Endothelial cell of hepatic sinusoid (primary cell): ENCODE measurements around the gene PMIS2.

Experiments
- in situ Hi-C: cut with HindIII; loops from 2 replicates; pipeline ENCODE4 v1.10.0; 2017; ENCODE audit warnings: low sequenced_read_pairs

PMIS2 gene

DNA sequence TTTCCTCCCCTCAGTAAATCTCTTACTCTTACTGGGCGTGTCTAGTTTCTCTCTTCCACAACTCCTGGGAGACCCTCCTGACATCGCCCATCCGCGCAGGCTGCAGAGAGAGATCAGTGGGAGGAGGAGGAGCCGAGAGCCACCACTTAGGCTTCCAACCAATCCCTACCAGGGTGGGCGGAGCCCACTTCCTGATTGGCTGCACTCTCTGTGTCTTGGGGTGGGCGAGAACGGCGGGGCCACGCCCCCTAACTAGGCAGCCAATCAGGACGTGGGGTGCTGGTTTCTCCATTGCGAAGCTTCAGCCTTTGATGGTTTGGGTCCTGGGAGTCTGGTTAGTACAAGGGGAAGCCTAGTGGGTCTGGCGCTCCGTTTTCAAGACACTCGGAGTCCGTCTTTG lies at the start of gene PMIS2:
Gene PMIS2 (plus strand): TSS at position 326 of the 400 bp plus-strand sequence. CDS start 87 bp downstream, outside the sequence.
- in situ Hi-C loops, result no loop called here

DNA sequence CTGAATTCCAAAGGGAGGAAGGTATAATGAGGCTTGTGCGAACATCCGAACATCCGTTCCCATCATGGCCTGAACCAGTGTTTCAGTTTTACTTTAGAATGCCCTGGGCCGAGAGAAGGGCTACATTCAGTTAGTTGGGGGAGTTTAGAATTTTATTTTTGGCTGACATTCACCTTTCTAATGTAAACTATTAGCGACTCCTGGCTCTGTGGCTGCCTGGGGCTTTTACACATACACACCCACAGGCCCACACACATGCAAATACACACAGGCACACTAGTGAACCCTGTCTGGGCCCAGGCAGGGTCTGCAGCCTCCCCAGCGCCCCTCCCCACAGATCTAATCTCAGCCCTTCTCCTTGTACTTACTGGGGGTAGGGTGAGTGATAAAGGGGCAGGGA lies 46.7 kb upstream of the PMIS2 start:
- in situ Hi-C loops, result no loop called here

DNA sequence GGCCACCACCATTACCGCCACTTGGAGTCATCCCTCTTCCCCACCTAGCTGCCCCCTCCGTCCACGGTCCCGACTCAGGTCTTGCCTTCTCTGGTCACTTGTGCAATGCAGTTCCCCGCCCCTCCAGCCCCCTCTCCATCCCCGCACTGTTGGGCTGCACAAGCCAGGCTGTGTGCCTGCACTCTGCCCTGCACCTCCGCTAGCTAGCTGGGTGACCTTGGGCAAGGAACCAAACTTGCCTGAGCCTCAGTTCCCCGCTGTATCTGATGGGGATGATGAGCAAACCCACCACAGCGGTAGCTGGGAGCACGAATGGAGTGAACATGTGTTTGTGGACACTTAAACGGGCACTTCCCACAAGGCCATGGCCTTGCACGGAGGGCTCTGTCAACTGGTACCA lies 46.1 kb upstream of the PMIS2 start:
- in situ Hi-C loops, result no loop called here

DNA sequence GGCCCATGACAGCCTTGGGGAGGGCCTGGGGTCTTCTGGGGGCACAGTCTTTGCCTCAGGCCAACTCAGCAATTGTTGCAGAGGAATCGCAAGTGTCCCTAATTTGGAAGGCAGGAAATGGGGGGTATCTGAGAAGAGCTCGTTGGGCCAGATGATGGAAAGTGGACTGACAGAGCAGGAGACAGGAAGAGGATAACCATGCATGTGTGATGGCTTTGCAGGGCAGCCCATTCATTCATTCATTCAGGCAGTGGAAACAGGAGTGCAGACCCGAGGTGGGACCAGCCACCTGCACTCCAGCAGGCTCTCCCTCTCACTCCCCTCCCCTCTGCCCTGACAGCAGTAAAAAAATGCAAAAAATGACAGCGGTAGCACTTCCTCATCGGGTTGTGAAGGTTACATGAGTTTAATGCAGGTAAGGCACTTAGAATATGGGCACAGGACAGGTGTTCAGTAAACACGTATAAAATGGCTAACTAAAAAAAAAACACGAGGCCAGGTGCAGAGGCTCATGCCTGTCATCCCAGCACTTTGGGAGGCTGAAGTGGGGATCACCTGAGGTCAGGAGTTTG lies 45.5 kb upstream of the PMIS2 start:
- in situ Hi-C loops, result no loop called here

DNA sequence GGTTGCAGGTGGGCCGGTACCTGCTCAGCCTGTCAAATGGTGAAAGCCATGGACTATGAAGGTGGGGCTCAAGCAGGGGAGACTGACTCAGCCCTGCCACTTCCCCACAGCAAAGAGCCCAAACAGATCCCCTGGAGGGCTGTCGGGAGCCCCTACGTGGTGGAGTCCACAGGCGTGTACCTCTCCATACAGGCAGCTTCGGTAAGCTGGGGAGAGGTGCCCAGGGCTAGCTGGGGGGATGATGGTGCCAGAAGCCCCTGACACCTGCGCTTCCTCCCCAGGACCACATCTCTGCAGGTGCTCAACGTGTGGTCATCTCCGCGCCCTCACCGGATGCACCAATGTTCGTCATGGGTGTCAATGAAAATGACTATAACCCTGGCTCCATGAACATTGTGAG lies 43.8 kb upstream of the PMIS2 start:
- in situ Hi-C loops, result no loop called here

DNA sequence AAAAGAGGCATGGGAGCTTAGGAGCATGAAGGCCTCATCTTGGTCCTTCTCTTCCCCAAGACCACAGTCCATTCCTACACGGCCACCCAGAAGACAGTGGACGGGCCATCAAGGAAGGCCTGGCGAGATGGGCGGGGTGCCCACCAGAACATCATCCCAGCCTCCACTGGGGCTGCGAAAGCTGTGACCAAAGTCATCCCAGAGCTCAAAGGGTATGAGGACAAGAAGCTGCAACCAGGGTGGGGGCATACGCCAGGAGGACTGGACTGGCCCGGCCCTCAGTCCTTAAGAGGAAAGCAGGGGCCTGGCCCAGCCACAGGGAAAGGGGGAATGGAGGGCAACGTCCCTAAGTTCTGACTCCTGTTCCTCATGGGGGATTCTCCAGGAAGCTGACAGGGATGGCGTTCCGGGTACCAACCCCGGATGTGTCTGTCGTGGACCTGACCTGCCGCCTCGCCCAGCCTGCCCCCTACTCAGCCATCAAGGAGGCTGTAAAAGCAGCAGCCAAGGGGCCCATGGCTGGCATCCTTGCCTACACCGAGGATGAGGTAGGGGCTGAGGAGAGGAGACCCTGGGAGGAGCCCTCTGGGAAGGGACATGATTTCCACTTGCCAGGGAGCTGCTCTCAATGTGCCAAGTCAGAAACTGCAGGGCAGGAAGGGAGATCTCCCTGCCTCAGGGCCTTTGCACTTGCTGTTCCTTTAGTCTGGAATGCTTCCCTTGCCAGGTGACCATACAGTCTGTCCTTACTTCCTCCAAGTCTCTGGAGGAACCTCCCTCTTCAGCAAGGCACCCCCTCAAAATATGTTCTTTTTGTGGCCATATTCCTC lies 42.5 kb upstream of the PMIS2 start:
- in situ Hi-C loops, result no loop called here

DNA sequence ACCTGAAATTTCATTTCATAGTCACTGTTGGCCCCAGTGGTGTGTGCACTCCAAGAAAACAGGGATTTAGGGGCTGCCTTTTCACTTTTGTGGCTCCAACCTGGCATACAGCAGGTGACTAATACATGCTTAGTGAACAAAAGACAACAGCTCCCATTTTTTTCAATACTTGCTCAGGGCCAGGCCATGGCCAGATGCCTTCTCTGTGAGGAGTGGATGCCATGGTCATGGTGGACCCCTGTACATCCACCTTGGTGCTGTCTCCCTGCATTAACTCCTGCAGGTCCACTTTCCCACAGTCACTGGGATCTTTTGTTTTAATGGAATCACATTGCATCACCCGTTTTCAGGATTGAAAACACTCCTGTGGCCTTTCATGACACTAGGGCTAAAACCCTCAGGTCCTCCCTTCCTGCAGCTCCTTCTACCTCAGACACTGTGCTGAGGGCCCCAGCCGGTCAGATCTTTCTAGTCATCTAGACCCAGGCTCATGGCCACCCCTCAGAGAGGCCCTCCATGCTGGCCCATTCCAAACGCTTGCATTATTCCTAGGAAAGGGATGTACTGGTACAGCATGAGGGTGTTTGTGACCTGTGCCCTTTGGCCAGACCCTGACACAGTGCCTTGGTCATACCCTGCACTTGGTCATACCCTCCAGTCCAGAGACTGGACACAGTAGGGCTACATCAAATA lies 41.7 kb upstream of the PMIS2 start:
- in situ Hi-C loops, result no loop called here

DNA sequence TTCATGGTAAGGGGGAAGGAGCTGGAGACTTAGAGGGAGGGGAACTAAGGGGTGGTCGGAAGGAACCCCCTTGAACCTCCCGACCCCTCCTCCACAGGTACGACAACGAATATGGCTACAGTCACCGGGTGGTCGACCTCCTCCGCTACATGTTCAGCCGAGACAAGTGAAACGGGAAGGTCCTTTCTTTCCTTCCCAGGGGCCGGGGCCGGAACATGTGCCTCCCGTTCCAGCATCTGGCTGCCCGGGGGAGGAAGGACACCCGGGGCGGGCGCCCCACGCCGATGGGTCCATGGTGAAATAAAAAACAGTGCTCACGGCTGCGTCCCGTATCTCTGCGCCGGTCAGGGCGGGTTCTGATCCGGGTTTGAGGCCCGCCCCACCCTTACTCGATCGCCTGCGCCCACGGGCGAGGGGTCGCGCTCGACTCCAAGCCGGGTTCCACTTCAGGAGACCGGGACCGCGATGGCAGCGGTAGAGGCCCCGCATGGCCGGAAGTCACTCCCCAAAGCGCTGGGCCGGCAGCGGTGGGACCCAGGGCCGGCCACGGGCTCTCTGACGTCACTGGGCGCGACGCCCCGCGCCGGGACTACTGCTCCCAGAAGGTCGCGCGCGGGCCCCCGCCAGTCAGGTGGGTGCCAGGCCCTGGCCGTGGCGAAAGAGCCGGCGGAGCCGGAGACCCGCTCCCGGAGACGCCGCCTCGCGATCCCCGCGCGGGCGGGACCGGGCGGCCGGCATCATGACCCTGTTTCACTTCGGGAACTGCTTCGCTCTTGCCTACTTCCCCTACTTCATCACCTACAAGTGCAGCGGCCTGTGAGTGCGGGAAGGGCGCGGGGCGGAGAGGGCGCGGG lies 40.7 kb upstream of the PMIS2 start, which contains the start of gene TMEM147:
Gene TMEM147 (plus strand): TSS at position 626 of the 854 bp plus-strand sequence. CDS start 114 bp downstream, at position 740.
- in situ Hi-C loops, result loop anchor here (5.0 kb wide), 1 partner anchor 92 kb away; no protein-coding TSS in a partner anchor

DNA sequence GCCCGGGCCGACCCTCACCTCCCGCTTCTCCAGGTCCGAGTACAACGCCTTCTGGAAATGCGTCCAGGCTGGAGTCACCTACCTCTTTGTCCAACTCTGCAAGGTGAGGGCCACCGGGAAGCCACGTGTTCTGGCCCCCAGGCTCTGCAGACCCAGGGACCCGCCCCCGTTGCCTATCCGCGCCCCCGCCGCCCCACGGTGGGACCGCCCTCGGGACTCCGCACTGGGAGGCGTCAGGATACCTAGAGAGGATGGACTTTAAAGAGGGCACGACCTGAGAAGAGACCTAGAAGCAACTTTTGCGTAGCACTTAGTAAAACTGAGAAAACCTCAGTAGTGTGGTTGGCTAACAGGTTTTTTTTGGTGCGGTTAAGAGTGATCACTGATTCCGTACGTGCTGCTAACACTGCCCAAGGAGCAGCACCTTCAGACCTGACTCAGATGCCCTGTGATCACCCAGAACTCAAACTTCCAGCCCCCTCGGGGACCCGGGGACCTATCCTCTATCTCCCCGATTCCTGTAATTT lies 40.1 kb upstream of the PMIS2 start:
- in situ Hi-C loops, result loop anchor here (5.0 kb wide), 1 partner anchor 91 kb away; no protein-coding TSS in a partner anchor

DNA sequence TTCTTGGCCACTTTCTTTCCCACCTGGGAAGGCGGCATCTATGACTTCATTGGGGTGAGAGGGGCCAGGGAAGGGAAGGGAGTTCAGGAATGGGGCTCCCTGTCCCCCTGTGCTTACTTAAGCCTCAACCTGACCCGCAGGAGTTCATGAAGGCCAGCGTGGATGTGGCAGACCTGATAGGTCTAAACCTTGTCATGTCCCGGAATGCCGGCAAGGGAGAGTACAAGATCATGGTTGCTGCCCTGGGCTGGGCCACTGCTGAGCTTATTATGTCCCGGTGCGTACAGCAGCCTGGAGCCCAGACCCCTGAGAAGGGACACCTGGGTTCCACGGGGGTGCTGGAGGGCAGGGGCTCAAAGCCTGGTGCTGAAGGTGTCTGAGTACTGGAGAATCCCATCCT lies 39.4 kb upstream of the PMIS2 start:
- in situ Hi-C loops, result loop anchor here (5.0 kb wide), 1 partner anchor 91 kb away; no protein-coding TSS in a partner anchor

DNA sequence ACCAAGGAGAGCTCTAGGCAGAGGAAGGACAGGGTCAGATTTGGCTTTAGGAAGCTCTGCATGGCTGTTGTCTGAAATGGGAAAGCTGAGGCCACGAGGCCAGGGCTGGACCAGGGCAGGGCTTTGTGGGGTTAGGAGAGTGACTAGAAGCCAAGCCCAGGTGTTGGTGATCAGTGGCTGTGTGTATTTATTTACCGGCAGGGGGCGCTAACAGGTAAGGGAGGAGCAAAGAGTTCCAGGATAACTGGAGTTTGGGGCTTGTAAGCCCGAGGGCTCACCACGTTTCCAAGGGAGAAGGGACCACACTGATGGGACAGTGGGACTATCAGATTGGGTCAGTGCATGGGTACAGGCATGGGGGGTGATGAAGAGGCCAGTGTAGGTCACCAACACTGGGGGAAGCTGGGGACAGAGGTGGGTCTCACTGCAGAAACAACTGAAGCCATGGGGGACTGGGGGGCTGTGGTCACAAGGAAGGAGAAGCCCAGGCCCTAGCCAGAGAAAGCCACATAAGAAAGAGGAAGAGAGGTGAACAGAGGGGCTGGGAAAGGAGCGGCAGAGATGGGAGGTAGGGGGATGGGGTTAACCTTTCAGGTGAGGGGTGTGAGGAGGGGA lies 36.7 kb upstream of the PMIS2 start:
- in situ Hi-C loops, result loop anchor here (5.0 kb wide), 1 partner anchor 88 kb away; no protein-coding TSS in a partner anchor

DNA sequence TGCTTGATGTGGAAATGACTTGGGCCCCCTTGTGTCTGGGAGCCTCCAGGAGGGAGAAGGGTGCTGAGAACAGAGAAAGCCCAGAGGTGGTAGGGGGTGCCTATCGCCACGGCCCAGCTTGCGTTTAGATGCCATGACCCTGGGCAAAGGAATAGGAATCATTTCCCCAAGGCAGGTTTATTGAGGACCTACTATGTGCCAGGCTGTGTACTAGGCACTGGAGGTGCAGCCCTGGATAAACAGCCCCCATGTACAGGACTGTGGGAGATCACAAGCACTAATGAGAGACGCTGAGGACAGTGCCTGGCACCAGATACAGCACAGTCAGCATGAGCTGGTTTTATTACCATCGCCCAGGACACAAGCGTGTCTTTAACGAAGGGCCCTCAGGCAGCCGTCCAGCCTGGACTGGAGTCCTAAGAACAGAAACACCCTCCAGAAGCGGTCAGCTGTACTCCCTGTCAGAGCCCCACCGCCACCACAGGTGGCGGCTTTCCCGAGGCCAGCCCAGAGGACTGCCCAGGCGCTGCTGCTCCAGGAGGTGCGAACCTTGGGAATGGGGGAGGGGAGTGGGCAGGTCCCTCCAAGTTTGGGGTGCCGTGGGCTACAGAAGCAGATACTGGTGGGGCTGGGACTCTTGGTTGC lies 36.0 kb upstream of the PMIS2 start:
- in situ Hi-C loops, result loop anchor here (5.0 kb wide), 1 partner anchor 87 kb away; no protein-coding TSS in a partner anchor

DNA sequence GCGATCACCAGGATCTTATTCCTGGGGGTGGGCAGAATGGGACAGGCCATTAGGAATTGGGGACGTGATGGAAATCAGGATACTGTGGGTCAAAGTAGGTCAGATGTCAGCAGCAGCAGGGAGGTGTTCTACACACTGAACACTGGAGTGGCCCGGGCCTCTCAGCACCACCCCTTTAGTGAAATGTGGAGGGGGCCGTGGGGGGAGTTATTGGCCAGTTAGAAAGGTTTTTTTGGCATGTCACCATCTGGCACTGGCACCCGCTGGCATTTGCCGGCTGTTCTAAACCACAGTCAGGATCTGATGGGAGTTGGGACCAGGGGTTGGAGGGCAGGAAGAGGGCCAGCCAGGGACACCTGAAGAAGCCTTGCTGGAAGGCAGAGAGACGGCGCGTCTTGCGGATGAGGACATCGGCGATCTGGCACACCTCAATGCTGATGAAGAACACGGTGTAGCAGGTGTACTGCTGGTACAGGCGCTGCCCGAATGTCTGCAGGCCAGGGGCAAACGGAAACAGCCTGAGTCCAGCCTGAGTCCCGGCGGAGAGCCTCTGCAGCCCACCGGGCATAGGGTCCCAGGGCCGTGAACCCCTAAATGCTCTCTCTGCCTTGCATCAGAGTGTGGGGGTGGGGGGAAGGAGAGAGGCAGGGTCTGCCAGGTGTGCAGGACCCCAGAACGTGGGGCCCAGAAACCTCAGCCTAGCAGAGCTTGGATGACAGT lies 34.7 kb upstream of the PMIS2 start:
- in situ Hi-C loops, result no loop called here

DNA sequence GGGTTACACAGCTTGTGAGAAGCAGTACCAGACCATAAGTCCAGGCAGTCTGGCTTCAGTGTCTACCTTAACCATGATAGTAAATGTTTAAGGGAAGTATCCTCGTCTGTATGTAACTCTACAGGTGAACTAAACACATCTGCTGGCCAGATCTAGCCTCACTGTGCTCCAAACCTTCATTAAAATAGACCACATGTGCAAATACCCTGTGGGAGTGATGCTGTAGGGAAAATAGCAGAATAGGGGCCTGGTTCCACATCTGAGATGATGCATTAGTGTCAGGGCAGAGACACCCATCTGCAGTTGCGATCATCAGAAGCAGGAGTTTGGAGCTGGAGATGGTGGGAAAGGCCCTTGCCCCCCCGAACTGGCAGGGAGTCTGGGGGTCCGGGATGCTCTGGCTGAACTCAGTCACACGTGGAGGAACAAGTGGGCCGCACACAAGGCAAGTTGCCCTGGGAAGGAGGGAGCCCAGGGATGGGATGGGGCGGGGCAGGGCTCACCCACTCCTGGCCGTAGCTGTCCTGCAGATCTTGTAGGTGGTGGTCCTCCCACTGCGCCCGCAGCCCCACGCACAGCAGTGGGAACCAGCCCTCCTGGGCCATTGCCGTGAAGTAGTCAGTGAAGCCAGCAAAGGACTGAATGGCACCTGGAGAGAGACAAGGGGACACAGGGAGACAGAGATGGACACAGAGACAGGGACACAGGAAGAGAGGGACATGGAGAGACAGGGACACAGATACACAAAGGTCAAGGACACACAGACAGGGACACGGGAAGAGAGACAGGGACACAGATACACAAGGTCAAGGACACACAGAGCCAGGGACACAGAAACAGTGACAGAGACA lies 33.2 kb upstream of the PMIS2 start:
- in situ Hi-C loops, result no loop called here

DNA sequence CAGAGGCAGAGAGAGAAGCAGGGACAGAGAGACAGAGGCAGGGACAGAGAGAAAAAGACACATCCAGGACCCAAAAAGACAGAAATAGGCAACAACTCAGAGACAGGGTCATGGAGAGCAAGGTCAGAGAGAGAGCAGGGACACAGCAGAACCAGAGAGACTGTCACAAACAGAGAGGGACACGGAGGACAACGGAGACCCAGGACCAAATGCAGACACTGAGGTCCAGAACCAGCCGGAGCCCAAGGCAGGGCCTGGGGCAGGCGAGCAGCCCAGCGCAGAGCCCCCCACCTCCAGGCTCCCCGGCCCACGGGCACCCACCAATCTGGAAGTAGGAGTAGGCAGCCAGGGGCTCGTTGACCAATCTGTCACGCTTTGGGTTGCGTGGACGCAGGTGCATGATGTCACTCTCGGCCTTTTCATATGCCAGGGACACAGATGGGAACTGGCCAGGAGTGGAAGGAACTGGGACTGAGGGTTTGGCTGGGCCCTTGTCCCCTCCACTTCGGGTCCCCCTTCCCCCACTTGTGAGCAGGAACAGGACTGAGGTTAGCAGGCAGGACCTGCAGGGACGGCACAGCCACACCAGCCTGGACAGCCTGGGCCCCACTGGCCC lies 32.5 kb upstream of the PMIS2 start:
- in situ Hi-C loops, result no loop called here

DNA sequence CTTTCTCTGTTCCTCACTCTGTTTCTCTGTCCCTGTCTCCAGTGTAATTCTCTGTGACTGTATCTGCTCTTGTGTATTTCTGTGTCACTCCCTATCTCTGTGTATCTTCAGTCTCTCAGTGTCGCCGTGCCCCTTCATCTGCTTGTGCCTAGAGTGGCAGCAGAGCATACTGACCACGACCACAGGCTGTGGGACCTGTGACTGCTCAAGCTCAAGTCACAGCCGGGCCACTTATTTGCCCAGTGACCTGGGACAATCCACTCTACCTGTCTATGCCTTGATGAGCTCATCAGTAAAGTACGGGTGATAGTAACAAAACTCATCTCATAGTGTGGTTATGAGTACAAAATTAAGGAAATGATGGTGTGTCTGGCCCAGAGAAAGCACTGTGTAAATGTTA lies 31.9 kb upstream of the PMIS2 start:
- in situ Hi-C loops, result no loop called here

DNA sequence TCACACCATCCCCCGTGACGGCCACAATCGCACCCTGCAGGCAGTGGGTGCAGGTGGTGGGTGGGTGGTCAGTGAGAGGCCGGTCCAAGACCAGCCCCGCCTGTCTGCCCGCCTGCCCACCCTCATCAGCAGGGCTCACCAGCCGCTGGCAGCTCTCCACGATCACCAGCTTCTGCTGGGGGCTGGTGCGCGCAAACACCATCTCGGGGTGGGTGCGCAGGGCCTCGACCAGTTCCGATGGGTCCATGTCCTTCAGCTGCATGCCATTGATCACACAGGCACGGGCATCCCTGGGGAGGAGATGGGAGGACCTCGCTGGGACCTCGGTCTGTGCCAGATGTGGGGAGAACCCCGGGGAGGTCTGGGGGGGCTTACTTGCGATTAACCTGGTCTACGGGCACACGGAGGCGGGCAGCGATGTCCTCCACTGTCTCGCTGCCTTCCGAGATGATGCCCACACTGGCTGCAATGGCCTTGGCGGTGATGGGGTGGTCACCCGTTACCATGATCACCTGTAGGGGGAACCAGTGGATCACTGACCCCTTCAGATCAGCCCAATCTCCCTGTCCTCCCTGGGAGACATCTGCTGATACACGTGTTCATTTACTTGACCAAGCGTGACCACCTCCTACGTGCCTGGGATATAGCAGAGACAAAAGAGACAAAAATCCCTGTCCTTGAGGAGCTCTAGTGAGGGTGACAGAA lies 30.5 kb upstream of the PMIS2 start:
- in situ Hi-C loops, result loop anchor here (5.0 kb wide), 1 partner anchor 52 kb away; no protein-coding TSS in a partner anchor
